Astrocyte of the cerebellum (primary cell): ENCODE data around the gene RPS6KA2.

Experiments used
- DNase-seq: peaks from one replicate; pipeline ENCODE4 v3.0.0-alpha.2; 2011; ENCODE audit warnings: low read depth
- H3K4me3 ChIP-seq: 2 replicates; pipeline ENCODE4 v1.5.1; 2011; ENCODE audit warnings: mild to moderate bottlenecking, low read depth, low read length, moderate library complexity
- in situ Hi-C: cut with HindIII; loops from 2 replicates; pipeline ENCODE4 v1.10.0; 2017; ENCODE audit warnings: low sequenced_read_pairs
- TF ChIP-seq, protein P1 (sequence below): IDR thresholded peaks from 2 replicates; pipeline ENCODE4 v1.5.1; 2012; ENCODE audit warnings: low read length, low read depth, moderate library complexity, mild to moderate bottlenecking; ENCODE audit errors: missing control alignments

The RPS6KA2 gene

DNA sequence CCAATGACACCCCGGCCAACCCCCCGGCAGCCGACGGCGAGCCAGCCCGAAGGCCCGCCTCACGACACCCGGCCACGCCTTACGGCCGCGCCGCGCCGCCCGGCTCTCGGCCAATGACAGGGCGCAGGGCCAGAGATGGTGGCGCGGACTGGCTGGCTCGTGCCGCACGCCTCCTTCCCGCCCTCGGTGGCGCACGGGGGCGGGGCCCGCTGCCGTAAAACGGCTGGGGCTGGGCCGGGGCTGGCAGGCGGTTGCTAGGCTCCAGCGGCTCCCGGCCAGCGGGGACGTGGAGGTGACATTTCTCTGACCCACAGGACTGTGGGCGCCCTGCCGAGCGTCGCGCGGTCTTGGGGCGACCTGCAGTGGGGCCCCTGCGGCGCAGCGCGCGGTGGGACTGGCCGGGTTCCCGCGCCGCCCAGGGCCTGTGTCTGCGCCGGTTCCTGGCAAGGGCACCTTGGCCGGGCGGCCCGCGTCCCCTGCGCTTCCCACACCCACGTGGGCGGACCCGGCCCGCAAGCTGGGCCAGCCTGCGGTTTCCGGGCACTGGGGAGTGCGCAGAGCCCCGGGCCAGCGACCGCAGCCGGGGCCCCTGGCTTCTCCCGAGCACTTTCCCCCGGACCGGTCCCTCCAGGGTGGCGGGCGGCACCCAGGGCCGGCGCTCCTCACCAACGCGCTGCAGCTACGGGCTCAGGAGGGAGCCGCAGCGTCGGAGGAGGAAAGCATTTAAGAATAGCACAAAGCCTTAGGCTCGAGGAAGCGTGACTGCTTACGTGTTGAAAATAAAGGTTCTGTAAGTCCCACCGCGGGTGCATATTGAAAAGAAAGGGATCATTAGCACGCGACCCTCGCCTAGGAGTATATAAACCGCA is 243.9 kb downstream of the RPS6KA2 start, which contains the start of gene MPC1:
MPC1 (minus strand) TSS at position 8 of the 869 bp plus-strand sequence. CDS start 64 bp downstream, outside the sequence.
- in situ Hi-C loops: no loop called here
- TF ChIP-seq, protein P1, sequence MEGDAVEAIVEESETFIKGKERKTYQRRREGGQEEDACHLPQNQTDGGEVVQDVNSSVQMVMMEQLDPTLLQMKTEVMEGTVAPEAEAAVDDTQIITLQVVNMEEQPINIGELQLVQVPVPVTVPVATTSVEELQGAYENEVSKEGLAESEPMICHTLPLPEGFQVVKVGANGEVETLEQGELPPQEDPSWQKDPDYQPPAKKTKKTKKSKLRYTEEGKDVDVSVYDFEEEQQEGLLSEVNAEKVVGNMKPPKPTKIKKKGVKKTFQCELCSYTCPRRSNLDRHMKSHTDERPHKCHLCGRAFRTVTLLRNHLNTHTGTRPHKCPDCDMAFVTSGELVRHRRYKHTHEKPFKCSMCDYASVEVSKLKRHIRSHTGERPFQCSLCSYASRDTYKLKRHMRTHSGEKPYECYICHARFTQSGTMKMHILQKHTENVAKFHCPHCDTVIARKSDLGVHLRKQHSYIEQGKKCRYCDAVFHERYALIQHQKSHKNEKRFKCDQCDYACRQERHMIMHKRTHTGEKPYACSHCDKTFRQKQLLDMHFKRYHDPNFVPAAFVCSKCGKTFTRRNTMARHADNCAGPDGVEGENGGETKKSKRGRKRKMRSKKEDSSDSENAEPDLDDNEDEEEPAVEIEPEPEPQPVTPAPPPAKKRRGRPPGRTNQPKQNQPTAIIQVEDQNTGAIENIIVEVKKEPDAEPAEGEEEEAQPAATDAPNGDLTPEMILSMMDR: no peak
- peak within 1 kb of the TSS; percentile 76 for H3K4me3 ChIP-seq
- peak; percentile 83 for DNase-seq

DNA sequence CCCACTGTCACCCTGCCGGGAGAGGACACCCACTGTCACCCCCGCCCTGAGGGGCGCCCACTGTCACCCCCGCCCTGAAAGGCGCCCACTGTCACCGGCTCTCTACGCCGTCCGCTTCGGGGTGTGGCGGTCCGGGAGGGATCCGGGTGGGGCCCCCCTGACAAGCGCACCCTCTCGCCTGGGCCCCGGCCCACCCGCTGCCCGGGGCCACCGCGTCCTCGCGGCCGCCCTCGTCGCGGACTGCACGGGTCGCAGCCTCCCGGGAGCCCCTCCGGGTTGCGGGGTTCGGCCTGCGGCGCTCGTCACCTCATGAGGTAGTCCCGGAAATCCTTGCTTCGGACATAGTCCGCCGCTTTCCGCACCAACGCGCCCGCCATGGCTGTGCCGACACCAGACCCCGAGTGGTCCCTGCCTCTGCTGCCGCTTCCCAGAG is 244.5 kb downstream of the RPS6KA2 start:
- TF ChIP-seq, protein P1: no peak

DNA sequence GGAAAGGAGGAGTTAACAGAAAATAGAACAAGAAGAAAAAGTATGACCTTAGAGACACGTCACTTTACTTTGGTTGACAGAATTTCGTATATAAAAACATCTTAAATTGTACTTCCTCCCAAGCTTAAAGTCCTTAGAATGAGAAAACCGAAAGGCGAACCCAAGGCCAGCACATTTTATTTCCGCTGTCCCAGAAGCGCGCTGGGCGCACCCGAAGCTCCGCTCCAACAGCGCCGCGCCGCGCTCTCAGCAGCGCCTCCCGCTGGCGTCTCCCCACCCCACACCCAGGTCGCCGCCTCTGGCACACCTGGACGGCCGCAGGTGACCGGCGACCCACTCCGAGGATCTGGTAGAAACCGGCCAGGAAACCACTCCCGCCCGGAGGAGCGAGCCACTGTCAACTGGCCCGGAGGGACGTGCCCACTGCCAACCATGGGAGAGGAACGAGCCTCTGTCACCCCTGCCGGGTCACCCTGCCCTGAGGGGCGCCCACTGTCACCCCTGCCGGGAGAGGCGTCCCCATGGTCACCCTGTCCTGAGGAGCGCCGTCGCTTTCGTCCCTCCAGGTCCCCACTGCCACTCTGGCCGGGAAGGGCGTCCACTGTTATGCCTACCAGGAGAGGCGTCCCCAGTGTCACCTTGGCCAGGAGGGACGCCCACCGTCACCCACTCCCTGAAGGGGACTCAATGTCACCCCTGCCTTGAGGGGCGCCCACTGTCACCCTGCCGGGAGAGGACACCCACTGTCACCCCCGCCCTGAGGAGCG is 245.1 kb downstream of the RPS6KA2 start:
- in situ Hi-C loops: no loop called here
- TF ChIP-seq, protein P1: peak; percentile 73
- H3K4me3 ChIP-seq: peak overlapping the region; percentile 76
- no peak for DNase-seq

More for the DNA sequence above, 244.5 kb downstream of the RPS6KA2 start:
- H3K4me3 ChIP-seq: peak overlapping the region; percentile 76
- in situ Hi-C loops: no loop called here
- DNase-seq: no peak

DNA sequence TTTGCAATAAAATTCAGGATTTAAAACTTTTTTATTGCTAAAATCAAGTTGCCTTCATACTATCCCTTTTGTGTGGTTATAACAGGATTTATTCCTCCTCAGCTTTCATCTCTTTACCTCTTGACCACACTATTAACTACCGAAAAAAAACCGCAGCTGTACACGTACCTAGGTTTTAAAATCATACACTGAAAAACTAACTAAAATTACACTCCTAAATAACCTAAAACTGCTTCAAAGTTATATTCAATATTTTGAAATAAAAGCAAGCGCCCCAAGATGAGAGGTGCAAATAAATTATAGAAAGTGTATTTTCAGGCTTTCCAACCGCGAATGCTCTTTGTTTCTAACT is 245.7 kb downstream of the RPS6KA2 start:
- TF ChIP-seq, protein P1: no peak
- DNase-seq: no peak
- in situ Hi-C loops: no loop called here
- H3K4me3 ChIP-seq: peak overlapping the region; percentile 76

DNA sequence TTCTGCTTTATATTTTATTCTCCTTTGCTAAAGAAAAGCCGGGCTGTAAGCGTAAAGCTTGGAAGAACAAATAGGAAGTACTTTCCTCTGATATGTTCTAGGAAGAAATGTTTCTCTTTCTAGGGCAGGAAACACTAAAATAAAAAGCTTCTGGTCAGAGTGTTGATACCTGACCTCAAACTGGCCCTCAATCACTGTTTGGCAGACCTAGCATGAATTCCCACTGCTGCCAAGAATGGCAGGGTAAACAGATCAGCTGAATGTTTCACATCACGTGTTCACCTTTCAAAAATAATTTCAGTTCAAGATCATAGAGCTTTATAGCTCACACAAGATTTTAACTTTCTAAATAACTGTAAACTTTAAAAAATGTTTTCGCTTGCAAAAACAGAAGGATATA is 247.3 kb downstream of the RPS6KA2 start:
- in situ Hi-C loops: no loop called here
- DNase-seq: no peak
- TF ChIP-seq, protein P1: no peak
- no peak overlapping the region for H3K4me3 ChIP-seq

DNA sequence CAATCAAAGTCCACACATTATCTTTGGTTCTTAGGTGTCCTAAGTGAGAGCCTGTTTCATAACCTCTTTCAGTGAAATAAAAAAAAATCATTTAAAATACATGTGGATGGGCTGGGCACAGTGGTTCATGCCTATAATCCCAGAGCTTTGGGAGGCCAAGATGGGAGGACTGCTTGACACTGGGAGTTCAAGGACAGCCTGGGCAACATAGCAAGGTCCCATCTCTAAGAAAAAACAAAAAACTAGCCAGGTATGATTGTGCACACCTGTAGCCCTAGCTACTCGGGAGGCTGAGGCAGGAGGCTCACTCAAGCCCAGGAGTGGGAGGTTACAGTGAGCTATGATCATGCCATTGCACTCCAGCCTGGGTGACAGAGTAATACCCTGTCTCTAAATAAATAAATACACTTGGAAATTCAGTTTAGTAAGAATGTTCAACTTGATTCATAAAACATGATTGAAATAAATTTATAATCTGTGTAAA is 247.9 kb downstream of the RPS6KA2 start:
- TF ChIP-seq, protein P1: no peak
- H3K4me3 ChIP-seq: no peak overlapping the region
- in situ Hi-C loops: no loop called here
- DNase-seq: no peak
